RKO (cell line): ENCODE data around the gene IL12RB2.

Experiments used
- DNase-seq: peaks from one replicate; pipeline ENCODE4 v3.0.0-alpha.2; 2016; ENCODE audit warnings: low spot score

The IL12RB2 gene

DNA sequence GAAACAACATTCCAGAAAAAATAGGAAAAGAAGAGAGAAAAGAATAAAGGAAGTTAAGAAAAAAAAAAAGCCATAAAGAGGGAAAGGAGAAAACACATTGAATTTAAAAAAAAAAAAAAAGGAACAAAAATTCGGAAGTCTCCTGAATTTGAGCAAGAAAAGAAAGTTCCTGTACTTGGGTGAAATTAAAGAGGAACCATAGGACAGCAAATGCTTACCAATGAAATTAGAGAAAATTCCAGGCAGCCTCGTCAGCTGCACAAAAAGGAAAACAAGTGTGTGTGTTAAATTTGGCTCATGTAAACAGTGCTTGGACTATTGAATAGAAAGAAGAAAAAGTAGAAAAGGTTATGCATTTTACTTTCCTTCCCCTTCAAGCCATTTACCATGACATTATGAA is 4.9 kb downstream of the IL12RB2 start:
- no peak for DNase-seq

DNA sequence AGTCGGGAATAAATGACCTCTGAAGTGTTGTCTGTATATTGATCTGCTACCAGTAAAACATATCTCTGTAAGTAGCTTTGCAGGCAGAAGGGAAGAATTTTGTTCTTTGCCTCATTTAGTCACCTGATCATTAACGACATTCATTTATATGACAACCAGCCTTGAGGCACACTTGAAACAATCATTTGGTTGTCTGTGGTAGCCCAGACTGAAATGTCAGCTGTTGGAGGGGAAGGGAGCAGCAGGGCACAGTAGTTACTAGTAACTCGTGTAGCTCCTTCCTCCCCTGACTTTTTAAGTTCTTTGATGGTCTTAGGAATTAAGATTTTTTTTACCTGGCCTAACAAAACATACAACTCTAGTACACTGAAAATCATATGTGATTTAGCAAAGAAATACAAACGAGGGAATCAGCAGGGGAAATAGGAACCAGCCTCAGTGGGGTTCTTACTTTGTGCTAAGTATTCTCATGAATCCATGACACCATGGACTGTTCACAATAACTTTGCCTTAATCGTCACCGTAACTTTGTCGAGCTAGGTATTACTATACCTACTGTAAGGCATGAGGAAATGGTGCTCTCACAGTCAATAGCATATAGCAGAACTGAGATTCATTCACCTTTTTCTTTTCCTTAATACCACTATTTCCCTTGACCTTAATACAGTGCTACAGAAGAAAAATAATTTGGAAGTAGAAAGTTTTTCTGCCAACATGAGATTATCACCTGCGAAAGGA is 6.4 kb downstream of the IL12RB2 start:
- DNase-seq = no peak

DNA sequence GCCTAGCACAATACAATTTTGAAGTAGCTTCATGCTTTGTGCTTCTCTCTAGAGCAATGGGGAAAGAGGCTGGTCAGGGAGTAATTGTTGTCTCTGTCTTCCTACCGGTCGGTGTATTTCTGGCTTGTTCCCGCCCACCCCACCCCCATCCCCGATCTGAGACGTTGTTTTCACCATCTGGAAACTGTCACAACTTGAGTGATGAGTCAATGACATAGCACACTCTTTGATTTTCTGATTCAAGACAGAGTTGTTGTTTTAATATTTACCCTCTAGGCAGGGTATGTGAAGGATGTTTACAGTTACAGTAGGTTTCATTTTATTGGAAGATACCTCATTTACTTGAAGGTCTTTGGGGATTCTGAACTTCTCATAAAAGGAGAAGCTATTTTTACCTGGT is 7.0 kb downstream of the IL12RB2 start:
- no peak for DNase-seq

DNA sequence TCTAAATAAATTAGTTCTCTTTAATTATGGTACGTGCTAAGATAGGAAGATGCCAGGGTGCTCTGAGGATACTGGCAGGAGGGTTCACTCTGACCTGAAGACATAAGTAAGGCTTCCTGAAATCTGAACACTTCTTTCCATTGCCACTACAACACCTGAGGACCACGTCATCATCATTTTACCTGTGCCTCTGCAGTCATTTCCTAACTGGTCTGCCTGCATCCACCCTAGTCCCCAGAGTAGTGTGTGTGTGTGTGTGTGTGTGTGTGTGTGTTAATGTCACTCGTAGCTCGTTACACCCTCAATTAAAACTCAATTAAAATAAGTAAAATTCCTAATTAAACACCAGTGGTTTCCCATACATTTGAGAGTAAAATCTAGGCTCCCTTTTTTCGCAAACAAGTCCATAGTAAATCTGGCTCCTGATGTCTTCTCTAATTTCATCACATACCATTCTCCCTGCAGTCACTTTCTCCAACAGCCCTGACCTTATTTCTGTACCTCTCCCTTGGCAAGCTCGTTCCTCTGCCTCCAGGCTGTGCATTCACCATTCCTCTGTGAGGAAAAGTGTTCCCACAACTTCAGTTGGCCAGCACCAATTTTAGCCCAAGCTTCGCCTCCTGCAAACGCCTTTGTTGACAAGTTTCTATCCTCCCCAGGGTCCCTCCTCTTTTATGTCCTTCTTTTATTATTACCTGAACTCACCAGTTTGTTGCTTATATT is 8.7 kb downstream of the IL12RB2 start:
- DNase-seq = no peak

DNA sequence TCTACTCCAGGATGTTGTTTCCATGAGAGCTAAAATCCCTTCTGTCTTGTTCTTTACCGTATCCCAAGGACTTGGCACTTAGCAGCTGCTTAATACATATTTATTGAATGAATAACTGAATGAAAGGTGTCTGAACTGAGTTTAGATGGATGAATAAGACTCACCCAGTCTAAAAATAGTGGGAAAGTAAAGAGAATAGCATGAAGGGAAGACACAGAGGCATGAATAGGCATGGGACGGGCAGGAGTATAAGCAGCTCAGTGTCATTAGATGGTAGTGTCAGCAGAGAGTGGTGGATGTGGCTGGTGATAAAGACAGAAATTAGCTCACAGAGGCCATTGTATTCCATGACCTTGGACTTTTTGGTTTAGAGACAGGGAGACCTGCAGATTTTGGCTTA is 9.2 kb downstream of the IL12RB2 start:
- no peak for DNase-seq

DNA sequence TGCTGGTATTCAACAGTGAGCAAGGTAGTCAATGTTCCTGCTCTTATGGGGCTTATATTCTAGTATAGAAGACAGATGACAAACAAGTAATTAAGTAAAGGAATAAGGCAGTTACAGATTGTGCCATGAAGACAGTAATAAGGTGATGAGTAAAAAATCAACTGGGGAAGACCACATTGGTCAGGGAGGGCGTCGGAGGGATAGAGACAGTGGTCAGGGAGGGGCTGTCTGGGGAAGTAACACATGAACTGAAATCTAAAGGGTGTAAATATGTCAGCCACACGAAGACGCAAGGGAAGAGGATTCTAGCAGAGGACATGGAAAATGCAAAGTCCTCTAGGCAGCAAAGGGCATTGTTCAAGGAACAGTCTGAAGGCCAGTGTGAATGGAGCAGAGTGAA is 10.1 kb downstream of the IL12RB2 start:
- no peak for DNase-seq

DNA sequence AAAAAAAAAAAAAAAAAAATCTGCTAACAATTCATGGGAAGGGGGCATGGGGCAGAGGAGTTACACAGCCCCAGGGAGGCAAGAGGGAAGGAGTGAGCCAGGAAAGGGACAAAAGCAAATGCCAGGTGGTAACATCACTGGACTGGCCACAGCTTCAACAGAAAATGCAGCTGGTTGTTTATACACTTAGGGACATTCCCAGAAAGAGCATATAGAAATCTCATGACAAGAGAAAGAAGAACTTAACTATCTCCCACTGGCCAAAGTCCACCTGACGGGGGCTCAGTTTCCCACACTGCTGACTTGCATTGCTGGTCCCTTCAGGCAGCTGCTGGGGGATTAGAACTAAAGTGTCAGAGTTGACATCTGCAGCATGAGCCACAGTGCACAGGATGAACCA is 14.8 kb downstream of the IL12RB2 start:
- no peak for DNase-seq

DNA sequence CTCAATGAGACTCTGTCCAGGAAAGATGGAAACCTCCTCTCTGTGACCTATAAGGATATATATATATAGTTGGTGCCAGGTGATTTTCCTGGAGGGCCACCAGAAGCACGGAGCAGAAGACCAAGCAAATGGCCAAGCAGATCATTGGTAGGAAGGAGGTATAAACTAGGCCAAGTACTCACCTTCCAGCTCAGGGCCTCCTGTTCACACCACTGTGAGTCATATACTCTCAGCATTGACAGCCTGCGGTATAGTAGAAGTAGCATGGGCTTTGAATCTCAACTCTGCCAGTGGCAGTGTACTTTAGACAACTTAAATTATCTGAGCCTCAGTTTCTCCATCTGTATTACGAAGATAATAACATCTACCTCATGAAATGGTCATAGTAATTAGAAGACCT is 15.4 kb downstream of the IL12RB2 start:
- no peak for DNase-seq

DNA sequence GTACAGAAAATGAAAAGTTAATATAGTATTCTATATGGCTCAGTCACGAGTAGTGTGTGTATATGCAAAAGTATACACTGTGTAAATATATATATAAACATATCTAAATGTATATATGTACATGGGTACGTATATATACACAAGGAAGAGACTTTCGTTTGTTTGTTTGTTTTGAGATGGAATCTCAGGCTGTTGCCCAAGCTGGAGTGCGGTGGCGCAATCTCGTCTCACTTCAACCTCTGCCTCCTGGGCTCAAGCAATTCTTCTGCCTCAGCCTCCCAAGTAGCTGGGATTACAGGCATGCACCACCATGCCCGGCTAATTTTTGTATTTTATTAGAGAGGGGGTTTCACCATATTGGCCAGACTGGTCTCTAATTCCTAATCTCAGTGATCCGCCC is 16.4 kb downstream of the IL12RB2 start:
- DNase-seq = no peak

DNA sequence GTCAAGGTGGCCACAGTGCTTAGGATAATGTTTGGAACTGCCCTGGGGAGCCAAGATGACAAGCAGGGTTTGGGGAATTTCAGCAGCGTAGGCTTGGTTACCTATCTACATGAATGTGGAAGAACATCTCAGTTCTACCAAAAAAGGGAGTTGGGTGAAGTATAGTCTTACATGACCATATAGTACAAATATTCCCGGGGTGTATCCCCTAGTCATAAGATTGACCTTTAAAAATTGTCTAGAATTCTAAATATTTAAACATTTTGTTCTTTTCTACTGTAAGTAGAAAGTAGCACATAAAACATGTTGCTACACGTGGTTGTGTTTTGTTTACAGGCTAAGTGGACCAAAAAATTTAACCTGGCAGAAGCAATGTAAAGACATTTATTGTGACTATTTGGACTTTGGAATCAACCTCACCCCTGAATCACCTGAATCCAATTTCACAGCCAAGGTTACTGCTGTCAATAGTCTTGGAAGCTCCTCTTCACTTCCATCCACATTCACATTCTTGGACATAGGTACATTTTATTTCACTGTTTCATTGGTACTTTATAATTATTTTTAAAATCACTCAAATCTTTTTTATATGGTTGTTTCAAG is 20.3 kb downstream of the IL12RB2 start:
- no peak for DNase-seq

DNA sequence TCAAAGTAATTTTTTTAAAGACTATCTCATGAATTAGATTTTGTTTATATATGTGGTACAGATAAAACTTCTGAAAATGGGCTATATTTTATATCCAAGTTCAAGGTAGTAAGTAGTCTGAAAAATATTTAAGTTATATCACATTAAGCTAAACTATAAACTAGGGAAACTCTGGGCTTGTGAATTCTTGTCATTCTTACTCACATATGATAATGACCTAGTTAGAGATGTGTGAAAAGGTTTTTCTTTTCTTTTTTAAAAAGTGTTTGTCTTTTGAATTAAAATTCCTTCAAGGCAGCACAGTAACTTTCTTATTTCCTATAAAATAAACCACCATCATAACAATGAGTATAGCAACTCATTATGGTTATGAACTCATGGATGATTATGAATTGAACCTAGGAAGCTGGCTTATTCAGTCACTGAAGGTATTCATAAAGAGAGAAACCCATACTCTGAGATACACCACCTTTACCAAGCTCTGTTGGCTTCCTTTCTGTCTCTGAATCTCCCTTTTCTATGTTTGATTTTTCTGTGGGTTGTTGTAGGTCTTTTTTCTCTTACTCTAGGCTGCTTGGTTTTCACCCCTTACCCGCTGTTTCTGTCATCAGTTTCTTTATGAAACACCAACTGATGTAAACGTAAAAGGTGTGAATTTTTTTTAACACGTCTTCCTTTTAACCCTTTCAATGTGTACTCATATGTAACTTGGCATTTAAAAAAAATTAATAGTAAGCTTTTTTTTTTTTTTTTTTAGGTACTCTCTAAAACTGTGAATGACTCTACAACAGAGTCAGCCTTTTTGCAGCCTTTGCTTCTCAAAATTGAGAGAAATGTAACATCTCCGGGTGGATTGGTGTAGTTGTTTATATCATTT is 25.2 kb downstream of the IL12RB2 start:
- no peak for DNase-seq

DNA sequence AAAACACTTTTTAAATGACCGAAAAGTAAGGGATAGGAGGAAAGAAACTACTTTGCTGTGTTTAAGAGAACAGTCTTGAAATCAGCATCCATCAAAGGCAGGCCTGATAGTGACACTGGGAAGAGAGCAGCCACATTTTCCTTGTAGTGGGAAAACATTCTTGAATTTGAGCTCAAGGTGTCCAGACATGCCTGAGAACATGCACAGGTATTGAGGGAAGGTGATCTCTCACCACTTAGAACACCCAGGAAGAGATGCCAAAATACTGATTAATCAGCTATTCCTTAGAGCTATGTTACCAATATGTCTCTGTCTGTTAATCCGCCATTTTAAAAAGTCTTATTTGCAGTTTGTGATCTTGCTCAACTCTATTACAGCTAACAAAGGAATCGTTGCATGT is 25.9 kb downstream of the IL12RB2 start:
- no peak for DNase-seq

DNA sequence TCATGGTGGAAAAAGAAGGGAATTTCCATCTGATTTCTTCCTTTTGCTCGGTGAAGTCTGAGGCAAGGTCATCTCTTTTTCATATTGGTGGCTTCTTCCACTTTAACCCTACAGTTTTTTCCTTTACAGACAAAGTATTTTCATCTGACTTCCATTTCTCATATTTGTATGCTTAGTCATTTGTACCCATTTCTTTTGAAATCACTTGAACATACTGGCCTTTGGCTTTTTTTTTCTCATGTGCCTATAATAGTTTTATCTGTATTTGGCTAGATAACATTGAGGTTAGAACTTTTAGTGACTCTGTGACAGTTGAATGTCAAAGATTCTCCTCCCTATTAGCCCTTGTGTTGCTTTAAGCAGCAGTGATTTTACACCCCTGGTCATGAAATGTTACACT is 27.7 kb downstream of the IL12RB2 start:
- no peak for DNase-seq

DNA sequence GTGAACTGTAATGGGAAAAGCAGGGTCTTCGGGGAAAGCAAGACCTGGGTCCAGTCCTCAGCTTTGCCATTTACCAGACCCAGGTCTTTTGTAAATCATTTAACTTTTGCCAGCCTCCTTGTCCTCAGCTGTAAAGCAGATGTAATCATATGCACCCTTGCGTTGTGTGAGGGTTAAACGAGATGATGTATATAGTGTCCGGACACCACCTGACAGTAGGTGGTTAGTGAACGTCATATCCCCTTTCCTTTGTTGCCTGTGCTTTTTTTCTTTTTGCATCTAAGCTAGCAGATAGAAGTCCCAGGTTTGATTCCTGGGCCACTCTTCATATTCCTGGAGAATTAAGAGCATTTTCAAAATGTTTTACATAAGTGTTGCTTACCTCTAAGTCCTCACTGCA is 28.5 kb downstream of the IL12RB2 start:
- no peak for DNase-seq

DNA sequence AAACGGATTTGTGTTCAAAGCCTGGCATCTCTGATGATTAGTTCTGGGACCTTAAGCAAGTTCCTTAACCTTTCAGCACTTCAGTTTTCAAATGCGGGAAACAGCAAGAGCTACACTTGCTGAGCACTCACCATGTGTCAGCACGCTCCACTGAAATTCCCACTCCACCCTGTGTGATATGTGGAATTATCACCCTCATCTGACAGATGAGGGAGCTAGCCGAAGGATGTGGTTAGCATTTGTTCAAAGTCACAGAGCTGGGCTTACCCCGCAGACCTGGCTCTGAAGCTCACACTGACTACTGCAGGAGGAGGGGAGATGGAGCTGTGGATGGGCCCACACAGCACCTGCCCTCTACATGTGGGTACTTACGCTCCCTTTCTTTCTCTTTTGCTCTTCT is 29.1 kb downstream of the IL12RB2 start:
- DNase-seq = no peak

DNA sequence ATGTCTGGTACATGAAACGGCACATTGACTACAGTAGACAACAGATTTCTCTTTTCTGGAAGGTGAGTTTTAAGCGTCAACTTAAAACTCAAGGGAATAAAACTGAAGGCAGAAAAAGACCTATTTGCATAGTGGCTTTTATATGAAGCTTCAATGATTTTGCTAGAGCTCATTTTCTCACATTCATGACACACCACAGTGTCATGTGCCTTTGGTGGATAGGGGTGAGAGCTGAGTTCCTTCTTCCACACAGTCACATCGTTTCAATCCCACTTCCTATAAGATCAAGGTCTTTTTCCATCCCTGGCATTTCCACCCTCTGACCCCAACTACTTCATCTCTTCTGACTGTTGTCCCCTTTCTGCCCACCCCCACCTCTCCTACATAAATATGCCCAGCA is 31.0 kb downstream of the IL12RB2 start:
- peak; percentile 16 for DNase-seq

DNA sequence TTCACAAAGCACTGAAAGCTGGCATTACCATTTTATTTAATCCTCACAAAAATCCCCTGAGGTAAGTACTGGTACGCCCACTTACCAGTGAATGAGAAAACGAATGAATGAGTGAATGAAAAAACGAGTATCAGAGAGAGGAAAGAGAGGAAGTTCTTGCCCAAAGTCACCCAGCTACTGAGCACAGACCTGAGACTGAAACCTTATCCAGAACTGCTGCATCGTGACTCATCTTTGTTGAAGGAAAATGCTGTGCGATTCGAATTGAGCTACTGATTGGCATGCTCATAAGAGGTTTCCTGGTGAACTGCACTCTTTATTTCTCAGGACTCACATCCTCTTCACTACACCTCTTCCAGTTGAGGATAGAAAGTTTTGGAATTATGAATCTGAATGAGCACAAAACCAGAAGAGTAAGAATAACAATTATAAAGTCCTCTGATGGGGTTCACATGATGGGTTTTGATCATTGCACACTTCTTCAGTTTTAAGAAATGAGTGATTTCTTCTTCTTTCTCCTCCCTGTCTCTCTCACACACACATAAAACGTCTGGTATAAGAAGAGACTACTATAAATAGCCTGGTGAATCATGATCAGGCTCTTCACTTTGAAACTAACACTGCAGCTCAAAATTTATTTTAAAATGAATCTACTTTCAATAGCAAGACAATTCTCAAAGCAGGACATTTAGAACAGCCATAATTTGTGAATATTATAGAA is 32.1 kb downstream of the IL12RB2 start:
- peak; percentile 50 for DNase-seq

DNA sequence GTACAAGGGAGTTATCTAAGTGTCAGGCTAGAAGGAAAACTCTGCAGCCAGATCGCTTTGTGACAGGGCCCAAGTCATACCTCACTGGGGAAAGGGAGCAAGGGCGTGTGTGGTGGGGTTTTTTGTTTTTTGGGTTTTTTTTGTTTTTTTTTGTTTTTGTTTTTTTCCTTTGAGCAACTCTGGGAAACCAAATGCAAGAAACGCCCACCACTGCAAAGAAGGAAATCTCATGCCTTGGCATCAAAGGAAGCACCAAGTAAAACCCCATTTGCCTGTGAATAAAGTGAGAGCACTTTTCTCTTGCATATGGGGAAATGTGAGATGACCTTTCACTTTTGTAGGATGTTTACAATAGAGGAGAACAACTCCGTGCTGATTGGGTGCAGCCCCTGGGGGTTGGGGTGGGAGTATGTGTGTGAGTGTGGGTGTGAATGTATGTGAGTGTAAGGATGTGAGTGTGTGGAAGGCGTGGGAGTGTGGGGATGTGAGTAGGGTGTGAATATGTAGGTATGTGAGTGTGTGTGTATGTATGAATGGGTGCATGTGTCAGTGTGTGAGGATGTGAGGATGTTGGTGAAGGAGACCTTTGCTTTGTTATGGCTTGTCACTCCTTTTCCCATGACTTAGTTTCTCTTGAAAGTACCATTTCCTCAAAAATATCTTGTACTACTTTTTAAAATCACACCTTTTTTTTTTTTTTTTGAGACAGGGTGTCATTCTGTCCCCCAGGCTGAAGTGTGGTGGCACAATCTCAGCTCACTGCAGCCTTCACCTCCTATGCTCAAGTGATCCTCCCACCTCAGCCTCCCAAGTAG is 34.6 kb downstream of the IL12RB2 start:
- DNase-seq = no peak

DNA sequence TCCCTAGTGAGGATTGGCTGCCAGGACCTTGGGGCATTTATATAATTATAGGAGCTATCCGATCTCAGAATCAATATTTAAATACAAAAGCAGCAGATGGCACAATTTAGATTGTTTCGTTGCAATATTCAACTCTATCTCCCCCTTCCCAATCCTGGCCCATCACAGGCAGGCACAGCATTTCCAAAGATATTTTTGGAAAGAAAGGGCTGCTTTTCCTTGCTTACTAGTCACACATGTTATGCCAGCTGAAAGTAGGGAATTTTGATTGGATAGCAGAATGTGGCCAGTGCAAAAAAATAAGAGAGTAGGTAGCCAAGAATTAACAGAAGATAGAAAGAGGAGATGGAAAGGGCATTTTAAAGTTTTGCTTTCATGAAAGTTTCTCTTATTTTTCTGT is 37.9 kb downstream of the IL12RB2 start:
- no peak for DNase-seq

DNA sequence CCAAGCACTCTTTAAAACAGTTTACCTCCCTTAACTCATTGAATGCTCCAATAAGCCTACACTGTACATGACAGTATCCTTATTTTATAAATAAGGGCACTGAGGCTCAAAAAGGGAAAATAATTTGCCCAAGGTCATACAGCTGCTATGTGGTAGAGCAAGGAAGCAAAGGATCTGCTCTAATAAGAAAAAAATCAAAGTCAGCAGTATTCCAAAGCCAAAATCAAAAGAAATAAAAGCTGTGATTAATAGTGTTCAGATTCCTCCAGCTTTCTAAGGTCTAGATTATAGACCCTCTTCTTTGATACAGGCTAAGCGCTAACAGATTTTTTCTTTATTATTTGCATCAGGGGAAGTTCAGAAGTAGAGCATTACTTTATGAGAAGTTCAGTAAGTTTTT is 39.3 kb downstream of the IL12RB2 start:
- DNase-seq = no peak
